ENCODE results near the gene ACOT7.
A peak's percentile ranks its signal among the peaks of the same experiment; 100 is the strongest.

Gene ACOT7

GRCh38 chr1:6343506-6344405, 49.8 kb downstream of the ACOT7 start:
- peak; percentile 86 for DNase-seq (ENCODE audit: low spot score)

DNA sequence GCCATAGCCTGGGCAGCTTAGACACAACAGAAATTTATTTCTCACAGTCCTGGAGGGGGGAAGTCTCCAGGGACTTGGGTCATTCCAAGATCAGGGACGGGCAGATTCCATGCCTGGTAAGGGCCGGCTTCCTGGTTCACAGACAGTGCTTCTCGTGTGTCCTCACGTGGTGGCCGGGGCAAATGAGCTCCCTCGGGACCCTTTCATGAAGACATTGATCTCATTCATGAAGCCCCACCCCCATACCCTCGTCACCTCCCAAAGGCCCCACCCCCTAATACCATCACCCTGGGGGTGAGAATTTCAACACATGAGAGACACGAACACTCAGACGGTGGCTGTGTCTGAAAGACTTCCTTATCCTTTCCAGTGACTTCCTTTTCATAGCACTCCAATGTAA, 51.5 kb downstream of the ACOT7 start:
- DNase-seq (ENCODE audit: low spot score): no peak

DNA sequence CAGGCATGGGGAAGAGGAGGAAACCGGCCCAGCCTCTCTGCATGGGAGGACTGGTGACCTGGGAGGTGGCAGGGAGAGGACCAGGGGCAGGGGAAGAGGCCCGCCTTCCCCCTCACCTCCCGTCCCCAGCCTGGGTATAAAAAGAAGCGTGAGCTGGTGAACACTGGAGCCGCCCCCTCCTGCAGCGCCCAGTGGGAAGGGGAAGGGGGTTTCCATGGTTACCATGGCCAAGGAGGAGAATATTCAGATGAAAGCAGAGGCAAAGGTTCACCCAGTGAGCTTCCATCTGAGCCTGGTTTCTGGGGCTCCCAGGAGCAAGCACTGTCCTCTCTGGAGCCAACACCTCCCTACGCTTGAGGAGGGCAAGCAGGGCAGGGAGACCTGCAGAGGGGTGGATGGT, 54.9 kb downstream of the ACOT7 start:
- DNase-seq (ENCODE audit: low spot score): no peak

- no peak for DNase-seq (ENCODE audit: low spot score)
These were observed 56.6 kb downstream of the ACOT7 start for GRCh38 chr1:6336776-6337622.

DNA sequence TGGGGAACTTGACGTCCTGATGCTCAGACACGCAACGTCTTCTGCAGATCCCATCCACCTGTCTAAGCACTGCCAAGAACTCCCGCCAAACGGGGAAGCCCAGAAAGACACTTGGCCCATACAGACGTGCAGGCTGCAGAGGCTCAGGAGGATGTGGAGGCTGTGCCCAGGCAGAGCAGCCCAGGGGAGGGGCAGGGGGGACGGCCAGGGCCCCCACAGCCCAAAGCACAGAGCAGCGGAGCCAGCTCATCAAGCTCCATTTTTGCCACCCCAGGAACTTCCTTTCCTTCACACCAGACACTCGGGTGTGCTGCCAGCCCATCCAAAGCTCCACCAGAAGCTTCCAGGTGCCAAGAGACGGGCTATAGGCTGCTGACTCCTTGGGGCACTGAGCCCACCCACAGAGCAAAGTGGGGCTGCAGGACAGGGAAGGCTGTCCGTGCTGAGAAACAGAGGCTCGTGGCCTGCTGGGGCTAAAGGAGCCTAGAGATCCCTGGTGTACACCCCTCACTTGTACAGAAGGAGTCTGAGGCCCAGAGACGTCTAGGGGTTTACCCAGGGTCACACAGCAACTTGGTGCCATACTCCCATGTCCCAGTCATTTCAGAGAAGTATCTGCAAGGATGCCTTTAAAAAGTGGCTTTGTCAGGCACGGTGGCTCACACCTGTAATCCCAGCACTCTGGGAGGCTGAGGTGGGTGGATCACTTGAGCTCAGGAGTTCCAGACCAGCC, 59.1 kb downstream of the ACOT7 start:
- no peak for DNase-seq (ENCODE audit: low spot score)

DNA sequence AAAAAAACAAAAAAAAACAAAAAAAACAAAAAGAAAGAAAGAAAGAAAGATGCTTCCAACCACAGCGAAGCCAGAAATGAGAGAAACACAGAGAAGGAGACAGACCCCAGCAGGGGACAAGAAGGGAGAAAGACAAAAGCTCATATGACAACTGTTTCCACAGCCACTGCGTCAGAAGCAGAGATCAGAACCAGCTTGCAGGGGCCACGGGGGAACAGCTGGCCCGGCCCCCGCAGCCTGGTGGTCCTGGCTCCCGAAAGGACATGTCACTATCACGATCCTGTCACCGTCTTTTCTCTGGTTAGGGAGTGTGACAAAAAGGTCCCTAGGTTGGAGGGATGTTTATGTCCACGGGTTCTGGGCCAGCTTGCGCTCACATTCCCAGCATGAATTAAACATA, 60.7 kb downstream of the ACOT7 start:
- no peak for DNase-seq (ENCODE audit: low spot score)

GRCh38 chr1:6331543-6332273, 61.9 kb downstream of the ACOT7 start:
- no peak for DNase-seq (ENCODE audit: low spot score)

GRCh38 chr1:6330410-6330911, 63.1 kb downstream of the ACOT7 start:
- DNase-seq (ENCODE audit: low spot score): no peak

DNA sequence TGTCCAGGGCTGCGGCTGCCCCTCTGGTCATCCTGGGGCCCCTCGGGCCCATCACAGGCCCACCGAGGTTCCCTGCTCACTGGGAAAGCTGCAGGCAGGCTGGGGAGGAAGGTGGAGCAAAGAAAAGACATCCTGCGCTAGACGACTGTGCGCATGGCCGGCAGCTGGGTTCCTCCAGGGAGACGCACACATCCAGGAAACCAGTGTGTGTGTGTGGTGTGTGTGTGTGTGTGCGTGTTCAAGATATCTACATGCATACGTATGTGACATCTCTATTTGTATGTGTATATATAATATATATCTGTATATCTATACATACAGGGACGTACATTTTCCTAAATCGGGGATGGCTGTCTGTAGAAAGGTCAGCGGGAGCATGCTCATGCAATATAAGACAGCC, 63.7 kb downstream of the ACOT7 start:
- DNase-seq (ENCODE audit: low spot score): no peak

DNA sequence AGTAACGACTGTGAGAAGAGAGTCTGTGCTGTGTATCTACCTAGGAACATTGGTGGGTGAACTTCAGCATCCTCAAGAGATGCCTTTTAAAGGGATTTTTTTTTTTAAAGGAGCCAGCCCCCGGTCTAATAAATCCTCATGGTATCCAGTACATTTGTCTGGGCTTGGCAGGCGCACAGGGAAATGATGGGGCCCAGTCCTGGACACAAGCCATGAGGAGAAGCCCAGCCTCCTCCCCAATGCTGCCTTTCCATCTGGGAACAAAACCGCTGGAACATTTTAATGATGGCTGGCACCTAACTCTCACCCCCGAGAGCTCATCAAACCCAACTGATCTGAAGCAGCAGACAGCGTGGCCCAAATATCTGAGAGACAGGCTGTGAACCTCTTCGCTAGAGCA, 64.2 kb downstream of the ACOT7 start:
- no peak for DNase-seq (ENCODE audit: low spot score)

GRCh38 chr1:6328696-6329095, 64.9 kb downstream of the ACOT7 start:
- no peak for DNase-seq (ENCODE audit: low spot score)

DNA sequence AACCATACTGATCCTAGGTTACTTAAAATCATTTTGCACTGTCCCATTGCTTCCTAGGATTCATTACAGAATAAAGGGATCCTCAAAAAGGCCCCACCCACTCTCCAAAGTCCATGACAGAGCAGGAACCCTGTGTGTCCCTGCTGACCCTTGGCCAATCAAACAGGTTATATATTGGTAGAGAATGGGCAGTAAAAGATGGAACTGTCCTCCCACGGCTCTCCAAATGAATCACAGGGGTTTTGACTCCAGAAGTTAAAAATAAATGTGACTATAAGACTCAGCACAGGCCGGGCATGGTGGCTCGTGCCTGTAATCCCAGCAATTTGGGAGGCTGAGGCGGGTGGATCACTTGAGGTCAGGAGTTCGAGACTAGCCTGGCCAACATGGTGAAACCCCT, 65.5 kb downstream of the ACOT7 start:
- DNase-seq (ENCODE audit: low spot score): no peak

DNA sequence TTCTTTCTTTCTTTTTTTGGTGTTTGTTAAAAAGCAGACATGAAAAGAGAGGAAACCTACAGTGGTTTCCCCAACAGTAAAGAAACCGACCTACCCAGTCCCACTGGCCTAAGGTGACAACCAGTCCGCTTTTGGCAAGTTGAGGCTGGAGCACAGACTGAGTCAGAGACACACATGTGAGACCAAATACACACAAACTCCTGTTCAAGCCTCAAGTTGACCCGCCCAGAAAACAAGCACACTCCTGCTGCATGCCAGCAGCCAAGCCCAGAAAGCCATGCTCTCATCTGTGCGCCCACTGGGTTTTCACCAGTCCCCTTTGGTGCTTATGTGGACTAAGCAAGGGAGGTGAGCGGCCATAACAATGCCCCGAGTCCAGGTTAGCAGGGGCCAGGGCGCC, 68.1 kb downstream of the ACOT7 start:
- DNase-seq (ENCODE audit: low spot score): no peak

DNA sequence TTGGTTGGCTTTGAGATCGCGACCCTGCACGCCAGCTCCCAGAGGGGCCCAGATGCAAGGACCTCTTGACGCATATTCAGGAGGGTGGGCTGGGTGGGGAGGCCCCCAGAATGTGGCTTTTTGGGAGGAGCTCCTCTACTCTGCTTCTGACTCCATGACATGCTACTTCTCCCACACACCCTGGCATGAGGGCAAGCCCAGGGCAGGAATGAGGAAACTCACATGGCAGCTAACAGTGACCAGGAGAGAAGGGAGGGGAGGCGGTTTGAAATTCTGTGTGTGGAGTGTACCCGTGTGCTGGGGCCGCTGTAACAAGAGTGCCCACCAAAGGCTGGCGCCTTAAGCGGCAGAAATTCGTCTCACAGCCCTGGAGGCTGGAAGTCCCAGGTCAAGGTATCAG, 71.4 kb downstream of the ACOT7 start:
- no peak for DNase-seq (ENCODE audit: low spot score)

DNA sequence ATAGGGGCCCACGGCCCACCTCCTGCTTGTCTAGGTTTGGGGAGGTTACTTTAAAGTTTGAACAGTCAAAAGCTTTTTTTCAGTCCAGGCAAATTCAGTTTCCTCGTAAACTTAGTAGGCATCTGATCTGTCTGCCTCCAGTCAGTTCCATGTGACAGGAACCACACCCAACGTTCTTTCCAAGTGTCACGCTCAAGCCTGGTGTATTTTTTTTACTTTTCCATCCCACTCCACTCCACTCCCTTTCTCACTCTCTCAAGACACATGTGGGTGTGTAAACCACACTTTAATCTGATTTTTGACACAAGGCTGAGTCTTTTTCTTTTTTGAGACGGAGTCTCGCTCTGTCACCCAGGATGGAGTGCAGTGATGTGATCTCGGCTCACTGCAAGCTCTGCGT, 72.4 kb downstream of the ACOT7 start:
- no peak for DNase-seq (ENCODE audit: low spot score)

DNA sequence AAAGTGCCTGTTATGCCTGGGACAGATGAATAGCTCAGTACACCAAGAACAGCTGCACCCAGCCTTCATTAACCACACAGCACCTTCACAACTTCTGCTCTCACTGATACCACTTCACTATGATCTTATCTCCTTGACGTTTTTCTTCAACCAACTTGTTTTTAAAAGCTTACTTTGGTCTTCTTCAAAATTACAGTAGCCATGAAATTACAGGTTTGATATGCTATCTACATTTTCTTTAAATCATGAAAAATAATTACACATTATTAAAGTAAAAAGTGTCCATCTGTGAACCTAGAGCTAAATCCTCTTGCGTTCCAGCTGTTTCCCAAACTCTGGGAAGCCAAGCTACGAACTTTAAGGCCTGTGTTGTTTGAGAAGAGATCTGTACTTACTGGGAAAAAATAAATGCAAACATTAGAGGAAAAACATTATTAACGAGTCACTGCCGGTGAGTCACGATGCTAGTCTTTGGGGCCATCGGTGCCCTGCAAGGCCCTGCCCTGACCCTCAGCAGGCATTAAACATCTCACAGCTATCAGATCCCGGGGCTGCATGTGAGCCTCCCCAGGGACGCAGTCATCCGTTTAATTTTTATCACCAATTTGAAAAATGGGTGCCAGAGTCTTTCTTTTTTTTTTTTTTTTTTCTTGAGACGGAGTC, 76.3 kb downstream of the ACOT7 start:
- DNase-seq (ENCODE audit: low spot score): peak; percentile 31

DNA sequence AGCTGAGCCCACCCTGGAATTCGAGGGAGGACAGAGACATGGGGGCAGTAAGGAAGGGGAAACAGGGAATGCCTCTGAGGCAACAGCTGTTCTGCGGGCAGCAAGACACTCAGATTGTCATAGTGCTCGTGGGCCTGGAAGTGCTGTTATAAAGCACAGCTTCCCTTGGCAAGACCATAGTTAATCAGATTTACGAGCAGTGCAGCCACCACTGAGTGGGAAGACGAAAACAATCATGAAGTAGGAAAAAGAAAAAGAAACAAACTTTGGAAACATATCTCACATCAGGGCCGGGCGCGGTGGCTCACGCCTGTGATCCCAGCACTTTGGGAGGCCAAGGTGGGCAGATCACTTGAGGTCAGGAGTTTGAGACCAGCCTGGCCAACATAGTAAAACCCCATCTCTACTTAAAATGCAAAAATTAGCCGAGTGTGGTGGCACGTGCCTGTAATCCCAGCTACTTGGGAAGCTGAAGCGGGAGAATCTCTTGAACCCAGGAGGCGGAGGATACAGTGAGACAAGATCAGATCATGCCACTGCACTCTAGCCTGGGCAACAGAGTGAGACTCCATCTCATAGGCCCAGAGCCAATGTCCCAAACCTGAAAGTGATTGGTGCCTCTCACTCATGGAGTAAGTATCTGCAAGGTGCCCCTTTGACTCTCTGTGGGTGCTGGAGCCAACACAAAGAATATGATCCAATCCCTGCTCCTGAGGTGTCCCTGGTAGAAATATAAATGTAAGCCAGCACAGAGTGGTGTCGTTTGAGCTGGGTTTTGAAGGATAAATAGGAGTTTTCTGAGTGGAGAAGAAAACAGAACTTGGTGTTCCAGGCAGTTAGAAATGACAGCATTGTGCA, 77.1 kb downstream of the ACOT7 start:
- no peak for DNase-seq (ENCODE audit: low spot score)

- DNase-seq (ENCODE audit: low spot score): no peak
These were observed 79.1 kb downstream of the ACOT7 start for GRCh38 chr1:6314503-6314902.

GRCh38 chr1:6313393-6314200, 80.0 kb downstream of the ACOT7 start:
- no peak for DNase-seq (ENCODE audit: low spot score)

All from hepatic stellate cell (primary cell).